NCI-H2171 (cell line): ENCODE data around the gene AKT2.

Source experiments
- DNase-seq: peaks from one replicate; lab custom pipeline; 2025; lab: John Stamatoyannopoulos, UW

Gene AKT2

DNA sequence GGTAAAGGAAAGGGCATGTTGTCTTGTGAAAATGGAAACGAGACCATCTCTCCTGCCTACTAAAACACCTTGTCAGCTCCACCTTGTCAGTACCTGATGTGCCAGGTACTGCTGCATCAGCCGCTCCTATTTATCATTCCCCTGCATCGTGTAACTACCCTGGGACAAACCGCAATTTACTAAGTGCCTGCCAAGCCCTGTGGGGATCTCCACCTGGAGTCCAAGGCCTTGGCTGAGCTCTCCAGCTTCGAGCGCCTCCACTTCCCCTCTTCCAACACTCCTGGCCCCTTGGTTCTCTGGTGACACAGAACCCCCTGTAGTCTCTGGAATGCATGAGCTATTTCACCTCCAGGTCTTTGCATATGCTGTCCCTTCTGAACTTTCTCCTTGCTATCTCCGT is 32.8 kb downstream of the AKT2 start:
- no peak for DNase-seq

DNA sequence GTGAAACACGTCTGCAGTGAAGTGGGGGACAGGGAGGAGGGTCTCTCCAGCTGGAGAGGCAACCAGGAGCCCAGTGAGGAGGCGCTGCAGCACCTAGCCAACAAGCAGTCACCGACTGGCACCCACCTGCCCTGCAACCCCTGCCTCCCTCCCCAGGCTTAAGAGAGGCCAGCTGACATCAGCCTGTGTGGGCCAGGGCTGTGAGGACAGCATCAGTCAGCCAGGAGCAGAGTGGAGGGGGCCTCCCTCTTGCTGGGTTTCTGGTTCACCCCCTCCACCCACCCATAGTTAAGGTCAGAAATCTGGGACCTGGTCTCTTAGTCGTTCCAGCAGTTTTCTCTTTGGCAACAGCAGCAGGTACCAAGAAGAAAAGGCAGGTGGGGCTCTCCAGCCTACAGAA is 33.2 kb downstream of the AKT2 start:
- DNase-seq, result no peak

DNA sequence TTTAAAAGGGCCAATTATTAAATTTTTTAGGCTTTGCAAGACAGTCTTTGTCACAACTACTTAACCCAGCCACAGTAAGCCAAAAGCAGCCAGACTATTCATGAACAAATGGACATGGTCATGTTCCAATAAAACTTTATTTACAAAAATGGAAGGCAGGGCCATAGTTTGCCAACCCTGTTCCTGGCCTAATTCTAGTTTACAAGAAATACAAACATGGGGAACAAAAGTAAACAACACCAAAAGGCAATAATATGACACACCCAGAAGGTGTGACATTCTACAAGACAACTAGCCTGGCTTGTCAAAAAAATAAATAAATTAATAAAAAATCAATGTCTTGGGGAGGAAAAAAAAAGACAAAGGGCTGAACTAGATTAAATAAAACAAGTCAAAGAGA is 33.9 kb downstream of the AKT2 start:
- DNase-seq, result no peak

DNA sequence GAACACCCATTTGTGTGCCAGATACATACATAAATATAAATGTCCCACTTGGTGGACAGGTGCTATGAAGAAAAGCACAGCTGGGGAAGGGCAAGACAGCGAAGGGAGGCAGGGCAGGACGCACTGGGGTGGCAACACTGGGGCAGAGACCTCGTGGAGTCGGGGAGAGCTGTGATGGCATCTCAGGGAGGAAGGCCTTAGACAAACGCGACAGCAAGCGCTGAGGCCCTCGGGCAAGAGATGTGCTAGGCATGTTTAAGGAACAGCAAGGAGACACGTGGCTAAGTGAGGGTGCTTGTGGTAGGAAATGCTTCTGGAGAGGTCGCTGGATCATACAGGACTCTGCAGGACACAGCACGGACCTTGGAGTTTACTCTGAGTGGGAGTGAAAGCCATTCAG is 35.4 kb downstream of the AKT2 start:
- DNase-seq, result no peak

DNA sequence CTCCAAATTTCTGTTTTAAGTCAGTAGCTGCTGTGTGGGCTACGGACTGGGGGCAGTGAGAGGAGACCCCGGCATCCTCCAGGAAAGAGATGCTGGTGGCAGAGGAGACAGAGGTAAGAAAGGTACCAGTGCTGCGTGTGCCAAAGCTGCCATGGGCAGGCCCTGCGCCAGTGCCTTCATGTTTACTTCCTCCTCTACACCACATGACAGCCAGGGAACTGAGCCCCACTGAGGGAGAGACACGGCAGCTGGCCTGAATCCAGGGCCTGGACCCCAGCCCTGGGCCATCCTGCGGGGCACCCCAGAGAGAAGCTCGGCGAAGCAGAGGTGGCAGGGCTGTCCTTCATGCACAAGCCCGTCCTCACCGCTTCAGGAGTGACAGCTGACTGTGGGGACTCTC is 35.9 kb downstream of the AKT2 start:
- DNase-seq, result no peak

DNA sequence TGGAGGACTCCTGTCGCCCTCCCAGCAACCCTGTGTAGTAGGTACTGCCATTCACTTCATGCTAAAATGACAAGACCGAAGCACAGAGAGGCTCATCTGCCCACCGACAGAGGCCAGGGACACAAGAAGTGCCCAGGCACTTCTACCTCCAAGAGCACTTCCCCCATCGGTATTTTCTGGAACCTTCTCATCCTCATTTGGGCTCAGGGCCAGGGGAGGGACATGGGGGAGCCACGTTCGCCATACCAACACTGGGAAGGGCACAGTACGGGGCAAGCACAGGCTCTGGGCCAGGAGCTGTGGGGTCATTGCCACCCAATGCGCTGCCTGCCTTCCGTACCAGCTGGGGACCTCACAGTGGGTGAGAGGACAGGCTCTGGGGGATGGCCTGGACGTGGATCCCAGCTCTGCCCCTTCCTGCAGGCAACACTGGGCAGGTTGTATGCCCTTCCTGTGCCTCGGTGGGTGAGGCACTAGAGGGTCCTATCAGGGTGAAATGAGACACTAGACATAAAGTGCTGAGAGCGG is 37.3 kb downstream of the AKT2 start:
- DNase-seq, result no peak

DNA sequence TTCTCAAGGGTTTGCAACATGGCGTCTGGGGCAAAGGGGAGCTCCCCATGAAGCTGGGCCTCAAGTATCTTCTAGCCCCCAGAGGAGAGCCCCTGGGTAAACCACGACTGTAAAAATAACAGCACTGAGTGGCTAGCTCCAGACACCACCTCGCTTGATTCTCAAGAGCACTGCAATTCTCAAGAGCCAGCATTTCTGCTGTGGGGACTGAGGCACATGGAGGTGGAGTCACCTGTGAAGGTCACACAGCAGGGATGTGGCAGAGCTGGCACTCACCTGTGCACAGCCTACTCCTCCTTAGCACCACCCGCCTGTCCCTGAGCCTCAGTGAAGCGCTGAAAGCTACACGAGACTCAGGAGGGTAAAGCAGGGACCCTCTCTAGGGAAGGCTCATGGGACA is 38.0 kb downstream of the AKT2 start:
- no peak for DNase-seq

DNA sequence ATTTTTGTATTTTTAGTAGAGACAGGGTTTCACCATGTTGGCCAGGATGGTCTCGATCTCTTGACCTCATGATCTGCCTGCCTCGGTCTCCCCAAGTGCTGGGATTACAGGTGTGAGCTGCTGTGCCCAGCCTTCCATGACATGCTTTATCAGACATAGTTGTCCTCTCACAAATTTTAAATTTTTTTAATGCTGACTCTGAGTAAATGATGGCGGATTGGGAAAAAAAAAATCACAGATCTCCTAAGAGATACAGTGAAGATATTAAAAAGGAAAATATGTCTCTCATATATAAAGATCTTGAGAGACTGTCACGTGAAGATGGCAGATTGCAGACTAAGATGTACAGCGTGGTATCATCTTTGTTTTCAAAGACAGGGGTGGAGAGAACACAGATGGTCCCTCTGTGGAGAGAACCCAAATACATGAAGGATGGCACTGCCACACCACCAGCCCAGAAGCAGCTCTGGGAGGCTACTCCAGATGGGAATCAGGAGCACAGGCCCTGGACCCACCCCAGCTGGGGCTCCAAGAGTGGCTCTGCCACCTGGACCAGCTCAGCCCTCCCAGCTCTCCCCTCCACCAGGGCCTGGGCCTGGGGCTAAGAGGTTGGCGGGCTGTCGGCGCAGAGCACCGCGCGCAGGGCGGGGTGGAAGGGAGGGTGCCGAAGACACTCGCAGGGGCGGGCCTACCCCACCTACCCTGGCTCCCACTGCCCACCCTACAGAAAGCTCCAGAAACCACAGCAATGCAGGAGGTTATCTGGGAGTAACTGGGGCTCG is 38.7 kb downstream of the AKT2 start:
- peak; percentile 37 for DNase-seq

DNA sequence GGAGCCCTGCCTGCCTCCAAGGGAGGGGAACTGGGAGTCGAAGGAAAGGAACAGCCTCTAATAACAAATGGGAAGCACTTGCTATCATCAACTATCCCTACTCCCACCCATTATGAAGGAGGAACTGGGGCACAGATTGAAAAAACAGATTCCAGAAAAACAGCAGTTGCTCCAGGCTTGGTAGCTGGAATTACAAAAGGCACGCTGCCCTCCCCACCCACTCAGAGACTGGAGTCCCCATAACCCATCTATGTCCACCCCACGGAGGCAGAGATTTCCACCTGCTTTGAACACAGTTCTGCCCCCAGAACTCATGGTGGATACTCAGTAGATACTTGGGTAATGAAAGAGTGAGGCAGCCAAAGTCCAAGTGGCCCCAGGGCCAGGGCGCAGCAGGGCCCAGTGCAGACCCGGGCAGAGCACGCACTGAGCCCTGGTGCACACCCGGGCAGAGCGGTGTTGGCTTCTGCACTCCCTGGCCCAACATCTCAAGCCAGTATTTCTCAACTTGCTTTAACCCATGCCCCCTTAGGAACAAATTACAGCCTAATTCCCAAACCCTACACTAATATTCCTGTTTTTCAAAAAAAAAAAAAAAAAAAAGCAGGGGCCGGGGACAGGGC is 39.5 kb downstream of the AKT2 start:
- DNase-seq, result no peak

DNA sequence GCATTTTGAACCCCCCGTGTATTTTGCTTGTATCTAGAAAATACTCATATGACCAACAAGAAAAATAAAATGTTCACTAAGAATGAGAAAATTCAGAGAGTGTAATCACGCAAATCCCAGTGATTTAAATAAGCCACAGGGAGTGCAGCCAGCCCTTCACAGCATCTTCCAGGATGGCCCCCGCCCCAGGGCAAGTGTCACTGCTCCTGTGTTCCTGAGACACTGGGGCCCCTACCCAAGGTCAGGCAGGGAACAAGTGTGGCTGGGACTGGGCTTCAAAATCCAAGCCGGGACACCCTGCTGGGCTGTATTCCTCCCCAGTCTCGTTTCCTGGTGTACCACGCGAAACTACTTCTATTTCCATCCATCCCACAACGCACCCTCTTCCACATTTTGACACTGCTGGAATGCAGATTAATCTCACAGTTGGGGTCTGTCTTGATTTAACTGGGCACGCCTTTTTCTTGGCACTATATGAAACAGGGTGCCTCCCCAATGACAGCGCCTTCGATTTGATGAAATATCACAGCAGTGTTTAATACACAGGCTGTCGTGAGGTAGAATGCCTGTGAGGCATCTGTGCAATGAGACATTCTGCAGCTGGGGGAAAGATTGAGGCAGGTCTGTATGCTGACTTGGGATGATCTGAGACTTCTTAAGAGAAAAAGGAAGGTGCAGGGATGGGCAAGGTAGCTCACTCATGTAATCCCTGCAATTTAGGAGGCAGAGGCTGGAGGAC is 40.4 kb downstream of the AKT2 start:
- no peak for DNase-seq

DNA sequence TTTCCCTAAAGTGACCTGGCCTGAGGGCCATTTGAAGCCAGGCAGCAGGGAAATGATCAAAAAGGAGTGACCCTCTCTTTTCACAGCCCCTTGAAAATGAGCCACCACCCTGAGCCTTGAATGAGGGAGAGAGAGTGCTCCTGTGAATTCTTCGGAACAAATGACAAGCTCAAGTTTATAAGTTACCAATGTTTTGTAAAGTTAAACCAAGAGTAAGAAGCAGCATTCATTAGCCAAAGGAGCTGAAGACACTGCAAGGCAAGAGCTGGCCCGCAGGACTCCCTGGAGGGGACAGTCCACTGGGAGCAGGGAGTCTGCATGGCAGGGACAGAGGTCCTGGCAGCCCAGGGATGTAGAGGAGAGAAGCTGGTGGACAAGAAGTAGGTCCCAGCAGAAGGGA is 42.0 kb downstream of the AKT2 start:
- no peak for DNase-seq

DNA sequence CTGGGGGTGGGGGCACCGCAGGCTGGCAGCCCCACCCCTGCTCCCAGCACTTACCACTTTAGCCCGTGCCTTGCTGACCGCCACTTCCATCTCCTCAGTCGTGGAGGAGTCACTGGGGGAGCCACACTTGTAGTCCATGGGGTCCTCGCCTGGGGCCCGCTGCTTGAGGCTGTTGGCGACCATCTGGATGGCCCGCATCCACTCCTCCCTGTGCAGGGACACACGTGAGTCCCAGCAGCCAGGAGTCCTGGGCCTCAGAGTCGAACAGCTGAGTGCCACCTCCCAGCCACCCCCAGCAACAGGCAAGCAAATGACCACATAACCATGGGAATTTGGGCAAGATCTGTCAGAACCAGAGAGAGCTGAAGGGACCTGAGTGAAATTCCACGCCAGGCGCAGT is 42.7 kb downstream of the AKT2 start:
- DNase-seq, result no peak

DNA sequence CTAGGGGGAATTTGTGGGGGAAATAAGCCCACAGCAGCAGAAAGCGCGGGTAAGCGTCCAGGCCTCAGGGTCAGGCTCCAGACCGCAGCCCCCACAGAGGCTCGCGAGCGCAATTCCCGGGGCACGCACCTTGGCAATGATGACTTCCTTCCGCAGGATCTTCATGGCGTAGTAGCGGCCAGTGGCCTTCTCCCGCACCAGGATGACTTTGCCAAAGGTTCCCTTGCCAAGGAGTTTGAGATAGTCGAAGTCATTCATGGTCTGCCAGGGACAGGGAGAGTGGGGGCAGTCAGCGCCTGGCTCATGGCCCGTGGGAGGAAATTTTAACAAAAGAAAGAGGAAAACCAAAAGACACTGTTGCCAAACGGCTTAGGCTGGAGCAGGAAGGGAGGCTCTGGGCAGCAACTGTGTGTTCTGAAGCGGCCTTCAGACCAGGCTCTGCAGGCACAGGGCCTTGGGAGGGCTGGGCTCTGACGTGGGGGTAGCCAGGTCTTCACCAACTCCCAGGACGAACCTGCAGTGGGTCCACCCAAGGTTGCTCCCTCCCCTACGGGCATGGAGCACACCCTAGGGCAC is 43.2 kb downstream of the AKT2 start:
- no peak for DNase-seq

DNA sequence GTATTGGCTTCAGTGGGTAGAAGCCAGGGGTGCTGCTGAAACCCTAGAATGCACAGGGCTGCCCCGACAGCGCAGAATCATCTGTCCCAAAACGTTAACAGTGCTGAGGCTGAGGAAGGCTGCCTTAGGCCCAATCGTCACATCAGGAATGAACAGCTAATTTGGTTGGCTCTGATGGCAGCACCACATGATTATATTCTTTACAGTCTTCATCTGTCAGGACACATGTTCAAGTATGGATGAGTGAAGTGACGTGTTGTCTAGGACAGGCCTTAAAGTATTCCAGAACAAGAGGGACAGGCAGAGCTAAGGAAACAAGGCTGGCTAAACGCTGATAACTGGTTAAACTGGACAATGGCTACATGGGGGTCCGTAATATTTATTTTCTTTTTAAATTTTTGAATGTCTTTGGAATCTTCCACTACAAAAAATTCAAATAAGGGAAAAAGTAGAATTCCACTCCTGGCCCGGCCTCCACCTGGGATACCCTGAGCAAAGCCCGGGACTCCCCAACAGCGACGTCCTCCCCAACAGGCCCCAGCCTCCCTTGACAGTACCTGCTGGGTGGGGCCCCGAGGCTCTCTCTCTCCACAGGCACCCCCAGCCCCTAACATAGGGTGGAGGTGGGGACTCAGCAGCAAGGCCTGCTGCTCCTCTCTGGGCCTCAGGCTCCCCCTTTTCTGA is 43.9 kb downstream of the AKT2 start:
- DNase-seq, result no peak

DNA sequence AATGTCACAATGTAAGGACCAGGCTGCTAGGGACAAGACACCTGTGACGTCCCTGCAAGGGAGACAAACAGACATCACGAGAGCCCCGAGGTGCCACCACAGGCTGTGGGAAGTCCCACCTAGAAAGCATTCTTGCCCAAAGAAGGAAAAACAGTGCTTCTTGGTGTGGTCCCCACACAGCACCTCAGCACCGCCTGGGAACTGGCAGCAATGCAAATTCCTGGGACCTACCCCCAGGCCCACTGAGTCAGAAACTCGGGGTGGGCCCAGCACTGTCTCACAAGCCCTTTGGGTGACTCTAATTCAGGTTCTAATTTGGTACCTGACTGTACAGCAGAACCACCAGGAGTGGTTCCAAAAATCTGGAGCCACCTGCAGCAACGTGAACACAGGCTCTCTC is 44.8 kb downstream of the AKT2 start:
- DNase-seq, result no peak

DNA sequence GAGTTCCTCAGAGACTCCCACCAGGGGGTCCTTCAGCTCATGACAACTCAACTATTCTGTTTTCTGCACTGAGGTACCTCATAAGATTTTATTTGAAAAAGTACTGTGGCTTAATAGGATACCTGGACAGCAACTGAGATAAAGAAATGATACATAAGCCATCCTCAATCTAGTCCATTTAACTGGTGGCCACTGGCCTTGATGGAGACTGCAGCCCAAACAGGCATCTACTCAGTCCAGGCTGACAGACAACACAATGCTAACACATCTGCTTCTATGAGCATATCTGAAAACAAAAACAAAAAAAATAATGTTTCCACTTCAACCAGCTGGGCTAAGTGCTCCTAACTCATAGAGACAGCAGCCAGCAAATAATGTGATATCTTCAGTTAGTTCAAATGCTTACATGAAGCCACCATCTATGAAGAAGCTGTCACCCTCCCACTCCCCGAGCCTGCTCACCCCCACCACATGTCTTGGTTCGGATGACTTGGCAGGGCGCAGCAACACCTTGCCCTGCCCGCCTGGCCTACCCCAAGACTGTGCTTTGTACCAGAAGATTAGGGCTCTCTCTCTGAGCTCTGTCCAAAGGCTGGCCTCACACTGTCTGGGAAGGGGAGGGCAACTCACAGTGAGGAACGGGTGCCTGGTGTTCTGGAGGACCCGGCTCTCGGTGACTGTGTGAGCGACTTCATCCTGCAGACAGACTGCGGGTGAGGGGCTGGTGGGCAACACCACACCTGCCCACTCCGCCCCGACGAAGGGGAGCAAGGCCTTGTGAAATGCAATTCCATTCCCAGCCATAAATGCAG is 45.5 kb downstream of the AKT2 start:
- DNase-seq, result no peak

DNA sequence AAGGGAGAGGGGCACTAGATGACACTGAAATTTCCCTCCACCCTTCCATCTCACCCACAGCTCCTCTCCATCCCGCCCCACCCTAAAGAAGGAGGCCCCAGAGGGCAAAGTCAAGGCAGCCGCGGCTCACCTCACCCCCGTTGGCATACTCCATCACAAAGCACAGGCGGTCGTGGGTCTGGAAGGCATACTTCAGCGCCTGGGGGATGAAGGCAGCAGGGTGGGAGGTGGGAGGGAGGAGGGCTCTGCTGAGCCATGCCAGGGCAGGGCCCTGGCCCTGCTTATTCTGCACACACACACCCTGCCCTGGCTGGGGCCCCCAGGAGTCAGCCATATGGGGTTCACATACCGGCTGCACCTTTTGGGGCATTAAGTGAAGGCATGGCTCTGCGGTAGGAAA is 46.4 kb downstream of the AKT2 start:
- DNase-seq, result no peak

DNA sequence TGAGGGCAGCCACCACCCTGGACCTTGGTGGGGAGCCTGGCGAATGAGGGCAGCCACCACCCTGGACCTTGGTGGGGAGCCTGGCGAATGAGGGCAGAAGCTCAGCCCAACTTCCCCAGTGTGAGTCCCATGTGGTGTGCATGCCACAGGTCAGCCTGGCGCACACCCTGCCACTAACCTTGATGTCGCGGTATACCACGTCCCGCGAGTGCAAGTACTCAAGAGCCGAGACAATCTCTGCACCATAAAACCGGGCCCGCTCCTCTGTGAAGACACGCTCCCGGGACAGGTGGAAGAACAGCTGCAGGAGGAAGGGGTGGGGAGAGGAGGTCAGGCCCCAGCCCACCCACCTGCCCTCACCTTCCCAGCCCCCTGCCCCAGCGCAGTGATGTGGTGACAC is 47.4 kb downstream of the AKT2 start:
- DNase-seq, result no peak

DNA sequence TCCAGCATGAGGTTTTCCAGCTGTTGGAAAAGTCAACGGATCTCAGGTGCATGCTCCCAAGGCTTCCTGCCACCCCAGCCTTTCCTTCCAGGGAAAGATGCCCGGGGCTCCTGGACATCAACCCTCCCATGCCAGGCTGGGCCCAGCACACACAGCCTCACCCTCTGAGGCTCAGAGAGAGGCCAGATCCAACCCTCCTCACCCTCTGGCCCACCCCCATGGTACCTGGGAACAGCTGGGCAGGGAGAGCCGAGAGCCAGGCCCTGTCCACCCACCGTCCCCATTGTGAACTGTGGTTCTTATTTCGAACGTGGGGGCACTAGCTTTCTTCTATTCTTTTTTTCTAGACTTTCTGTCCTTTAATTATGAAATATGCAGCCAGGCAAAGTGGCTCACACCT is 48.8 kb downstream of the AKT2 start:
- DNase-seq, result no peak

DNA sequence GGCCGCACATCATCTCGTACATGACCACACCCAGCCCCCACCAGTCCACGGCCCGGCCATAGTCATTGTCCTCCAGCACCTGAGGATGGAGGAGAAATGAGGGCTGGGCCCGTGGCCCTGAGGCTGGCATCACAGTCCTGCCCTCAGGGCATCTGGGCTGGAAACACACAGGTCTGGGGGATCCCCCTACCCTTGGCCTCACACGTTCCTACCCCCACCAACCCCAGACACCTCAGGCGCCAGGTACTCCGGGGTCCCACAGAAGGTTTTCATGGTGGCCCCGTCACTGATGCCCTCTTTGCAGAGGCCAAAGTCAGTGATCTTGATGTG is 49.2 kb downstream of the AKT2 start:
- DNase-seq, result no peak

DNA sequence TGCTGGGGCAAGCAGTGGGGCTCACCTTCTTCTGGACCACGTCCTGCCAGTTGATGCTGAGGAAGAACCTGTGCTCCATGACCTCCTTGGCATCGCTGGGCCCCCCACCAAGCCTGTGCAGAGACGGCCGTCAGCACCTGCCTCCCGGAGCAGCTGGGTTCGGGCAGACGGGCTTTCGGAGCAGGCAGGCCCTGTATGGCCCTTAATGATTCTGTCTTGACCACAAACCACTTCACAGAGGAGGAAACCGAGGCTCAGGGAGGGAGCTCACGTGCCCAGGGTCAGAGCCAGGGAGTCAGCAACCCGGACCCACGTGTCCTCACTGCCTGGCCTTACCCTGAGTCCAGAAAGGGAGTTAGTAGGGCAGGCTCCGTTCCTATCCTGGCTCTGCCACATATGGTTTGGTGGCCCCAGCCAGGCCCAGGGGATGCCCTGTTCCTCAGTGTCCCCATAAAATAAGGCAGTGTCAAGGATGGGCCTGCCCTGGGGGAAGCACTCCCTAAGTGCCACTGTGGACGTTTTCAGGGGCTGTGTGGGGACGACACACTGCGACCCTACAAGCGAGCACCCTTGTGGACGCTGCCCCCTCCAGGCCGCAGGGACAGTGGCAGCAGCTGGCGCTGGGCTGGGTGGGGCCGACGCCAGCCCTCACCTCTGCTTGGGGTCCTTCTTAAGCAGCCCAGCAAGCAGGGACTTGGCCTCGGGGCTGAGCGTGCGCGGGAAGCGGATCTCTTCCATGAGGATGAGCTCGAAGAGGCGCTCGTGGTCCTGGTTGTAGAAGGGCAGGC is 49.7 kb downstream of the AKT2 start:
- no peak for DNase-seq
